Hepatocyte (in vitro differentiated cells): Measurements from ENCODE around the gene ARHGEF18.

ENCODE experiments used
- CTCF ChIP-seq: fragments of 200-600 bp; sonication (generic); IDR thresholded peaks from 2 replicates; pipeline ENCODE4 v1.5.1; 2016; ENCODE audit warnings: antibody characterized with exemption, mild to moderate bottlenecking; ENCODE audit not compliant: poor library complexity
- EZH2 ChIP-seq: fragments of 200-600 bp; sonication (generic); IDR thresholded peaks from 2 replicates; pipeline ENCODE4 v1.6.1; 2016; ENCODE audit warnings: antibody characterized with exemption, mild to moderate bottlenecking, borderline replicate concordance
- EZH2phosphoT487 ChIP-seq: fragments of 200-600 bp; sonication (generic); IDR thresholded peaks from one replicate; pipeline ENCODE4 v1.6.1; 2018; ENCODE audit warnings: antibody characterized with exemption, mild to moderate bottlenecking, low read depth, moderate library complexity; ENCODE audit not compliant: unreplicated experiment, severe bottlenecking

GRCh38 chr19:7394731-7395359 lies 46.1 kb downstream of the ARHGEF18 start:
- TF ChIP-seq CTCF (peak; percentile 7), EZH2 (no peak), EZH2phosphoT487 (no peak)
